GM21515 (cell line): ENCODE results near the gene AXIN1.
"Not testable (repeated sequence)": the region's sequence is repeated elsewhere in the genome, so short reads cannot be mapped to it uniquely, and the experiment has no call there.

Source experiments
- ATAC-seq: cut with Tn5 transposase; IDR thresholded peaks from one replicate; pipeline ENCODE4 v1.9.1; 2021; ENCODE audit not compliant: unreplicated experiment

AXIN1 gene

DNA sequence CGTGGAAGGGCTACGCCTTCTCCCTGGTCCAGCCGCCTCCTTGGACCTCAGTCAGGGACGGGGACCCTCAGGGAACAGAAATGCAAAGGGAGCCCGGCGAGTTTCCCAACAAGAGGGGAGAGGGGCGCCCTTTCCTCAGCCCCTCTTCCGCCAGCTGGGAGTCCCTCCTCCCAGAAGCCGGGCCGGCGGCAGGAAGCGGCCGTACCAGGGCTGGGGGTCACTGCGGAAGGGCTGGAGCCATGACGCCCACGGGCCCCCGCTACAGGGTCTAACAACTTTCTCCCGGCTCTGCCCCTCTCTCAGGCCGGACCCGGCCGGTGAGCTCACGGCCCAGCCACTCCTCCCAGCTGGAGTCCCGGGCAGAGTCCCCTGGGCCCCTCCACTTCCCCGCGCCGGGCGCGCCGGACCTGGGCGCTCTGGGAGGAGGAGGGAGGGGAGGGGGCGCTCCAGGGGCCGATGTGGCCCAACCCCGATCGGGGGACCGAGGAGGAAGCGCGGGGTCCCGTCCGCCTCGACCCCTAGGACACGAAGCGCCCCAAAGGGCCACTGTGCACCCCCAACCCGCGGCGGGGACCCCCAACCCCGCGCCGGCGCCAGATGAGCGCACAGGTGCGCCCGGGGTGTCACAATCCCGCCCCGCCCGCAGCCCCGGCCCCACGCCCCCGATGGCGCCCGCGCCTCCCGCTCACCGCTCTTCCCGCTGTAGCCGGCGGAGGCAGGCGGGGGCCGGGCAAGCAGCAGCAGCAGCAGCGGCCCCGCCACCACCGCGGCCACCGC lies 28.7 kb upstream of the AXIN1 start:
- no peak for ATAC-seq

DNA sequence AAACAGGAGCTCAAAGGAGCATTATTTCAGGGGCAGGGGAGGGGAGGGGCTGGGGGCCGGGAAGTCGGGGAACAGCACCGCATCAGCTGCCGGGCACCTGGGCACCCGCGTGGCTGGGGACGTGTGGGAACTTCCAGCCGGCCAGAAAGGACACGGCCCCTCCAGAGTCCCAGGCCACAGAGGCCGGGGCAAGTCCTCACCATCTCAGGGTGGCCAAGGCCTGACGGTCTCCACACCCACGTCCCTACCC lies 28.2 kb upstream of the AXIN1 start:
- ATAC-seq: no peak

DNA sequence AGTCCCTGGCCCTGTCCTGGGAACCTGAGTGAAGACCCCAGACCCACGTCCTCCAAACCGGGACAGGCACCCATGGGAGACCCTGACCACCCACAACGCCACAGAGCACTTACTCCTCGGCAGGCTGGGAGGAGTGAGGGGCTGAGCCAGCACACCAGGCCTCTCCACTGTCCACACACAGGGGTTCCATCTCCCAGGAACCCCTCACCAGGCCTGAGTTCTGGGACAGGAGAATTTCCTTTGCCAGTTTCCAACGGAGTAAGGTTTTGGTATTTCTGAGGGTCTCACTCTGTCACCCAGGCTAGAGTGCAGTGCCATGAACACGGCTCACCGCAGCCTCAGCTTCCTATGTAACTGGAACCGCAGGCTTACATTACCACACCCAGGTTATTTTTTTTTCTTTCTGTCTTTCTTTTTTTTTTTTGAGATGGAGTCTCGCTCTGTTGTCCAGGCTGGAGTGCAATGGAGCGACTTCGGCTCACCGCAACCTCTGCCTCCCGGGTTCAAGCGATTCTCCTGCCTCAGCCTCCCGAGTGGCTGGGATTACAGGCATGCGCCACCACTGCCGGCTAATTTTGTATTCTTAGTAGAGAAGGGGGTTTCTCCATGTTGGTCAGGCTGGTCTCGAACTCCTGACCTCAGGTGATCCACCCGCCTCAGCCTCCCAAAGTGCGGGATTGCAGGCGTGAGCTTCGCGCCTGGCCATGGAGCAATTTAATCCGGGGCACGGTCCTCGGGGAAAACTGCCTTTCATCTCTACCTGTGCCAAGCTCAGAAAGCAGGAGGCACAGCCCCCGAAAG lies 27.6 kb upstream of the AXIN1 start:
- ATAC-seq: no peak

DNA sequence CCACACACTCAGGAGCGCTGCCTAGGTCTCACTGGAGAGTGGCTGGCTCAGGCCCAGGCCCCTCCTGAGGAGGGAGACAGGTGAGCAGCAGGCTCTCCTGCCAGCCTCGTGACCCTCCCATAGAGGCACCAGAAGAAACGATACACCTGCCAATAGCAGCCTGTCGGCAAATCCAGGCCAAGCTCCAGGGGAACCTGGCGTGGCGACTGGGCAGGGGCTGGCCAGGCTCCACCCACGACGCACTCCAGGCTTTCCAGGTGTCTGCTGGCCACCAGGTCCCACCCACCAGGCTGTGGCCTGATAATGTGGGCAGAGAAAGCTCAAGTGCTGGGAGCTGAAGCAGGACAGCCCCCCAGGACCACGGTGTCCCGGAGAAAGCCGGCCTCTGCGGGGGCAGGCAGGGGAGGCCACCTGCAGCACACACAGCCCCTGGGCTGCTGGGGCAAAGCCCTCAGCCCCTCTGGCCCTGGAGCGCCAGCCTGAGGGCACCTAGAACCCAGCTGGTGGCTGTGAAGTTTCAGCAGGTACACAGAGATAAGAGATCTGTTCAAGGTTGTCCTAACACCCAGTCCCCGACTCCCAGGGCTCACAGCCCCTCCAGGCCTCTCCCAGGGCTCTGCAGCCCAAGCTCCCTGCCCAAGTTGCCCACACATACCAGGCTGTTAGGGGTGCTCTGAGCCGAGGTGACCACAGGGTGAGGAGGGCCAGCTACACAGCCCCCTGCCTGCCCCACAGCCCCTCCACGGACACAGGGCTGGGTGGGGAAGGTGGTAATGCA lies 26.8 kb upstream of the AXIN1 start:
- no peak for ATAC-seq

DNA sequence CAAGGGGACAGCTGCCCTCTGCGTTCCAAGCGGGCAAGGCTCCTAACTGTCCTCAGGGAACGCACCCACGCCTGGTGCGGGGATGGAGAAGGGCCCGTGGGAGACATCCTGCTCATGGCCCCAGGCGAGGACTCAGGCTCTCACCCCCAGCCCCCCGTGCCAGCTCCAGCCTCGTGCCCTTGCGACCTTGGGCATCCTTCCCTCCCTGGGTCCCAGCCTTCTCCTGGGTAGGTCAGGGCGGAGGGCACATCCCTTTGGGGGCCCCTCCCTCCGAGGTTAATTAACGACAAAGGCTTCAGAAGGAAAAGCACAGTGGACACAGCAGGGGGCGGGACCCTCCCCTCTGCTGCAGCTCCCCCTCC lies 26.3 kb upstream of the AXIN1 start:
- ATAC-seq: no peak

DNA sequence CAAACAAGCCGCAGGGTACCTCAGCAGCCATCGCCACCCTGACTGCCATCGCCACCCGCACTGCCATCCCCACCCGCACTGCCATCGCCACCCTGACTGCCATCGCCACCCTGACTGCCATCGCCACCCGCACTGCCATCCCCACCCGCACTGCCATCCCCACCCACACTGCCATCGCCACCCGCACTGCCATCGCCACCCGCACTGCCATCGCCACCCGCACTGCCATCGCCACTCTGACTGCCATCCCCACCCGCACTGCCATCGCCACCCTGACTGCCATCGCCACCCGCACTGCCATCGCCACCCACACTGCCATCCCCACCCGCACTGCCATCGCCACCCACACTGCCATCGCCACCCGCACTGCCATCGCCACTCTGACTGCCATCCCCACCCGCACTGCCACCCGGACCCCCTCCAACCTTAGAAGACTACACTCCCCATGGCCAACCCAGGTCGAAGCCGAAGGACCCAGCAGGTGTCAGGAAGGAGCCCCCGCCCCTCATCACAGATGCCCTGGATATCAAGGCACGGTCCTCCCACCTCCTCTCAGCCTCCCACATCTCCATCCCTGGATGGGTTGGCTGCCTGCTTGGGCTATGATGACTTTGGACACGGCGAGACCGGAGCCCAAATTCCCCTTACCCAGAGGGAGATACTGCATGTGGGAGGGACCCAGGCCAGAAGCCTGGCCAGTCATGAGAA lies 25.7 kb upstream of the AXIN1 start:
- not testable (repeated sequence) for ATAC-seq

DNA sequence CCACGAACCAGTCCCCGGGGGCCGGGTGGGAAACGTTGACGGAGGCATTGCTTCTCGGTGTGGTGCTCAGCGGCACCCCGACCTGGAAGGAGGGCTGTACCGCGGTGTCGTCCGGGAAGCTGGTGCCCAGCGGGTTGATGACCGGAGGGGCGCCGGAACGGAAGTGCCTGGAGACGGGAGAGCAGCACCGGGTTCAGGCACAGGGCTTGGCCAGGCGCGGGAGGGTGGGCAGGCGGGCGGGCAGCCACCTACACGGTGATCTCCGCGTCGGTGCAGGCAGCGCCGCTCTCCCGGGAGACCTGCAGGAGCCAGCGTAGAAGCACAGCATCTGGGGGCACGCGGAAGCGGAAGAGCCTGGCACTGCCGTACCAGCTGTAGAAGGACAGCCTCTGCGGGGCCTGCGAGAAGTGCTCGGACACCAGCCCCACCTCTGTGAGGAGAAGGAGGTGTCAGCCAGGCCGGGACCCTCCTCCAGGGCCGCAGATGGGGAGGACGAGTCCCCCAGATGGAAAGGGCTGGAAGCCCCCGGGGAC lies 25.0 kb upstream of the AXIN1 start:
- no peak for ATAC-seq

DNA sequence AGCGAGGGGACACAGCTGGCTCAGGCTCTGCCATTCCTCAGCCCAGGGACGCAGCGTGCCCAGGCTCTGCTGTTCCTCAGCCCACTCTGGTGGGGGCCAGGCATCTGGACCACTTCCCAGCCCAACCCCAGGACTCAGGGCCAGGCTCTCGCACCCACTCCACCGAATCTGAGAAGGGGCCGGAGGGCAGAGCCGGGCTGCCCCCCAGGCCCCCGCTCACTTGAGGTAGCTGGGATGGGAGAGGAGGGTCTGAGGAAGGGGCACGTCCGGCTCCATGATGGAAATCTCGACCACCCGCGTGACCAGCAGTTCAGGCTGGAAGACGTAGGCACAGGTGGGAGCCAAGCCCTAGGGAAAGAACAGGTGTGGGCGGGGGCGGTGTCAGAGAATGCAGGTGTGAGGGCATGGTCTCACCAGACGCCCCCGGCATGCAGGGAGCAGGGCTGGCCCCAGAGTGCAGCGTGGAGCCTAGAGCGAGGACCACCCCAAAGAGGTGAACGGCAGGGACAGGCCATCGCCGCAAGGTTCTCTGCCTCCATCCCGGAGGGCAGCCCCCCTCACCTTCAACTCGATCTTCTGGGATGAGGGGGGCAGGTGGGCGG lies 24.4 kb upstream of the AXIN1 start:
- no peak for ATAC-seq

DNA sequence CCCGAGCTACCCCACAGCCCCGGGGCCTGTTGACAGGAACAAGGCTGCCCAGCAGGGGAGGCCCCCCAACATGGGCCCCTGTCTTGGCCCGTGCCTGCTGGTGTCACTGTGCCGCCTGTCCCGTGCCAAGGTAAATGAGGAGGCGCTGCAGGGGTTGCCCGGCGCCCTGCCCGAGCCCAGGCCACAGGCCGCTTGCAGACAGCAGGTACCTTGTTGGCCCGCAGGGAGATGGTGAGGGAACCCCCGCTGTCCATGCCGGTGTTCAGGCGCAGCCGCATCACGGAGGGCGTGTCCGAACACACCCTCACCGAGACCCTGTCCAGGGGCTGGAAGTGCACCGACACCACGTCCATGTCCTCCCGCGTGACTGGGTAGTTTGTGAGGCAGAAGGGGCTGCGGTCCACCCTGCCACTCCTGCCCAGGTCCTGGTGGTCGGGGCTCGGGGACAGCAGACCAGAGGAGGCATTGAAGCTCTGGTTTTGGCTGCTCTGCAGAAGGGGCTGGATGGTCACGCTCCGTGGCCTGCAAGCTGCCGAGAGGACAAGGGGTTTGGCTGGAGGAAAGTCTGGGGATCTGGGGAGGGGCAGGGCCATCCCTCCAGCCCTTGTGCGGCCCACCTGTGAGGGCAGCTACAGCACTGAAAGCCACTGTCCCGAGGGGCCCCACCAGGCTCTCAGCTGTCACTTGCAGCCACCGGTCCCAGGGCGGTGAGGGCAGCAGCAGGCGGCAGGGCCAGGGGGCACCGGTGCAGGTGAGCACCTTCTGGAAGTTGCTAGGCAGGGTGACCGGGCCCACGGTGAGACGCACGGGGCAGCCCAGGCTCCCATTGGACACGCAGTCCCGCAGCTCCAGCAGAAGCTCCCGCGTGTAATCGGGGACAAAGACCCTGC lies 23.6 kb upstream of the AXIN1 start:
- ATAC-seq: no peak

DNA sequence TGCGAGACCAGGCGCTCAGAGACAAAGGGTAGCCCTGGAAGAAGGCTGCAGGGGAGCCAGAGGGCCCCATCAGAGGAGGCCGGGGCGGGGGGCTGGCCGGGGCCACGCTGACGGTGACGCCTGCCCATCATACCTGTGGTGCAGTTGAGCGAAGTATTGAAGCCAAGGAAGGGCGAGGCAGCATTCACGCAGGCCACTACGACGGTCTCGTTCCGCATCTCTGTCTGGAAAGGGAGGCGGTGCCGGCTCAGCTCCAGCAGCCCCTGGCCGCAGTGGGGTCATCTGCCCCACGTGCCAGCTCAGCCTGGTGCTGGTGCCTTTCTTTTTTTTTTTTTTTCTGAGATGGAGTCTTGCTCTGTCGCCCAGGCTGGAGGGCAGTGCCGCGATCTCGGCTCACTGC lies 22.7 kb upstream of the AXIN1 start:
- no peak for ATAC-seq

DNA sequence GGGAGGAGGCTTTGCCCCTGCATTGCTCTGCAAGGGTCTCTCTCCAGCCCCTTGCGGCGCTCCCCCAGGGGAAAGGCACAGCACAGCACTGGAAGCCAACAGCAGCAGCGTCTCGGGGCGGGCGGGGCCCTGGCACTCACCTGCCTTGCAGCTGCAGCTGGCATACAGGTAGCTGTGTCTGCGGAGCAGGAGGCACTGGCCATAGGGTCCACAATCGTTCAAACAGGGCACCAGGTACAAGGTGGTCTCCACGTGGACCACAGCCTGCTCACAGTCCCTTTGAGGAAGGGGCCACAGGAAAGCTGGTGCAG lies 22.0 kb upstream of the AXIN1 start:
- ATAC-seq: no peak

DNA sequence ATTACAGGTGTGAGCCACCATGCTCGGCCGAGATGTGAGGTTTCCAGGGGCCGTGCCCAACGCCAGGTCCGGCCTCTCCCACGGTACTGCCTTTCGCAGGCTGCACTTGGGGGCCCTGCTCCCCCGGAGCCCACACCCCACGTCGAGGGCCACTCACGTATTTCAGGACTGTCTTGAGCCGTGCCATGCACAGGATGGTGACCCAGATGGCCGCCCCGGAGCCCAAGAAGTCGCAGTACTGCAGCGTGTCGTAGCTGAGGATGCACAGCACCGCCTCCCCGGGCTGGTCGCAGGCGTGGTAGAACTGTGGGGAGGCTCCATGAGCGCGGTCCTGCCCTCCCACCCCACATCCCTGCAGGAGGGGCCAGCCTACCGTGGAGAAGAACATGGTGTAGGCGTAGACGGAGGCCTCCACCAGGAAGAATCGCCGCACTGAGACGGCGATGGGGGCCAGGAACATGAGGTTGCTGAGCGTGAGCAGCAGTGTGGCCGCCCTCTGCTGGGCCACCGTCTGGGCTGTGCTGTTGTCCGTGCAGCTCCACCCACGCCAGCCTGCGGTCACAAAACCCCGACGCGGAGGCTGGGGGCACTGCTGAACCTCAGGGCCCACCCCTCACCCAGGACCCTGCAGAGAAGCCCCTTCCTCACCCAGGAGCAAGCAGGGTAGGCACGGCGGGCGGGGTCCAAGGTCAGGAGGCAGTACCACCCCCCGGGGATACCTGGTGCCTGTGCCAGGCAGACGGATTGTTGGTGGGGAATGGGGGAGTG lies 21.5 kb upstream of the AXIN1 start:
- ATAC-seq: no peak

DNA sequence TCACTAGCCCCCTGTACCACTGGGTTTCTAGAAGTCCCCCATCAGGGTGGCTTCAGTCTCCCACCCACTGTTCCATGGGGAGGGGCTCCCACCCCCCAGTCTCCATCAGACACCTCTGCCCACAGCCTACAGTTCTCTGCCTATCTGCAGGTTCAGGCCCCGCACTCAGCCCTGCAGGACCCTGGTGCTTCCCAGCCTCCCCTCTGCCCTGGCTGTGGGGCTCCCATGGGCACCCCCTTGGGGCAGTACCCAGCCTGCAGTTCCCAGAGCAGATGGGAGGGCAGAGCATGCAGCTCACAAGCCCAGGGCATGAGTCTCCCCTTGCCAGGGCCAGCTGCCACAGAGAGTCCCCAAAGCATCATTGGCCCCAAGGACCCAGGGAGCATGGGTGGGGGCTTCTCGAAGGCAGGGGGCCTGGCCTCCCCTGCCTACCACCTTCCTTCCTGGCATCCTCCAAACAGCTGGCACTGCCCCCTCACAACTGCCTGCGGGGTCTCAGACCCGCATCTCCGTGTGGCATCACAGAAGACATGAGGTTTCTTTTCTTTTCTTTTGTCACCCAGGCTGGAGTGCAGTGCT lies 20.6 kb upstream of the AXIN1 start:
- no peak for ATAC-seq

DNA sequence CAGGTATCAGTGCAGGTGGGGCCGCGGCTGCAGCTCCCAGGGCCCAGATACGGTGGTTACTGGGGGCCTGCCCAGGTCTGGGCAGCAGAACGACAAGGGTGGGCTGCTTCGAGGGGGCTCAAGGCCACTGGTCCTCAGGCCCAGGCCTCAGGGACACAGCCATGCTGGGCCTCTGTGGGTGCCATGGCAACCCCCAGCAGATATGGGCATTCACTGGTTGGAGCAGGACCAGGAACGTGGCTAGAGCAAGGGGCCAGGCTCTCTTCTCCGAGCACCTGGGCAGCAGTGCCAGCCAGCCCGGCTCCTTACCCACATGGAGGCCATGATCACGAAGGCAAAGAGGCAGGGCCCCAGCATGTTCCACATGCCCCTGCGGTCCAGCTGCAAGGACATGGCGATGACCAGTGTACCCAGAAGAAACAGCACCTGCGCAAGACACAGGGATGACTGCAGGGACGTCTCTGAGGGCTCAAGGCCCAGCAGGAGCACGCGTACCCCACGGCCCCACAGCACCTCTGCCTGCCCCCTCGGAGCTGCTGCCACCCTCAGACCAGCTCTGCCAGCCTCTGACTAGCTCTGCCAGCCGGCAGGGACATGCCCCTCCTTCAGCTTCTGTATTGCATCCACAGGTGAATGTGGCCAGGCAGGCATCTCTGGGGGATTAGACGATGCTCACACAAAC lies 19.9 kb upstream of the AXIN1 start:
- ATAC-seq: no peak

DNA sequence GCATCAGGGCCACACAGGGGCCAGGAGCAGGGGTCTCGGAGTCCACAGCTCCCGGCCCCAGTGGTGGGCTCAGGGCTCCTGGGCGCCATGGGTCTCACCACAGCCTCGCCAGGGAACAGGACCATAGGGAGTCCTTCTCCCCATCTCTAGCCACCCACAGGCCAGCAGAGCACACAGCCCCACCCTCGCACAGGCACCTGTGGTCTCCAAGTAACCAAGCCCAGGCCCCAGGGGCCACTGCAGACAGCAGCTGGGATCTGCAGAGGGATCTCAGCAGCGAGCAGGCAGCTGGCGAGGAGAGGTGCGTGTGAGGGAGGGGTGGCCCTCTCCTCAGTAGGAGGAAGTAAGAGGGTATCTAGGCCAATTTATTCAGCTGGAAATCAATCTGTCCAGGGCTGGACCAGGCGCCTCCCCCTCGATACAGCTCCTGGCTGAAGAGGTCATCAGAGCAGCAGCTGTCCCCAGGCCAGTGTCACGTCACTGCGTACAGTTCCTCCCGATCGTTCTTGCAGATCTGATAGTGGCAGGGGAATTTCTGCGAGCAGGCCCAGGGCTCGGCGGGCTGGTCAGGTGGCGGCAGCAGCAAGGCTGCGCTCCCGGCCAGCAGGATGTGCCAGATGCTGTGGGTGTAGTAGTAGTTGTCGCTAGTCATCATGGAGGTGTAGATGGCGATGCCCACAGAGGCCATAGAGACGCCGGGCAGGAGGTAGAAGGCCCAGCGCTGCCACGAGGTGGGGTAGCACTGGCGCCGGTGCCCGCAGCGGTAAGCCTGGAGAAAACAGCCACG lies 19.2 kb upstream of the AXIN1 start:
- ATAC-seq: no peak

DNA sequence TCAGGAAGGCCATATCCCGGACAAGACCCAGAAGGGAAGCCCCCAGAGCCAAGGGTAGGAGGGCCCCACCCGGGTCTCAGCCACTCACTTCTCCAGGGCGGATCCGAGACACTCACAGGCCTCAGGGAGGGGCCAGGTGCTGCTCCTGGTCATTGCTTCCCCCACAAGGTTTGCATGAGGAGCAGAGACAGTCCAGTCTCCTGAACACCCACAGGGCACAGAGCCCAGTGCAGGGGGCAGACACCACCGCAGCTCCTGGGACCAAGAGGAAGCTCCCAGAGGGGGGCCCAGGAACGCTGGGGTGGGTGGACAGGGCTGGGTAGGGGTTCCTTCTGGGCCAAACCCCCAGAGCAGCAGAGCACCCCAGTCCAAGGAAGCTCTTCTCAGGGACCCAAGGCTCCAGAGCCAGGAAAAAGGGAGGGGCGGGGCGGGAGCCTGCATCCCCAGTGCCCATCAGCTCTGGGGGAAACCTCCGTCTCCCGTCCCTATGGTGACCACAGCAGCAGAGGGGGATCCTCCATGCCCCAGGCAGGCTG lies 18.5 kb upstream of the AXIN1 start:
- no peak for ATAC-seq

DNA sequence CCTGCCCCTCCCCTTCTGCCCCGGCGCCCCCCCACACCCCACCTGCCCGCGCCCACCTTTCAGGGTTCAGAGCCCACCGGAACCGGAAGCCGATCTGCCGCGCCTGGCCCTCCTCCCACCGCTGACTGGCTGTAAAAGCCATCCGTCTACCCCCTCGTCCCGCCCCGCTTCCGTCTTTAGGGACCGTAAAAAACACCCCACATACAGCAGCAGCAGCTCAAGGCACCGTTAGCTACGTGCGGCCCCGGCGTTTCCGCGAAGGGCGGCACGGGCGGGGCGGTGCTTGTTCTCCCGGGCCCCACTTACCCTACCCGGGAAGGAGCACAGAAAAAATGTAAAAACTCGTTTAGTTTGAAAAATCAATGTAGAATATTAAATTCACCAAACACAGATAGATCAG lies 17.9 kb upstream of the AXIN1 start, which contains the start of gene MRPL28:
TSS of gene MRPL28 (minus strand) at position 96 of the 400 bp plus-strand sequence. CDS start 320 bp downstream, outside the sequence.
- peak; percentile 75 for ATAC-seq
